Astrocyte (in vitro differentiated cells and primary cell): Measurements from ENCODE around the gene CD207. TPM values are rescaled to one million over a fixed set of nuclear protein-coding genes. Genes with fewer than 3 reads are reported as not detected.

ENCODE experiments used
- DNase-seq: peaks from one replicate; pipeline ENCODE4 v3.0.0-alpha.2; 2010; ENCODE audit warnings: low read depth
- FAIRE-seq: peaks from 2 replicates; lab custom pipeline; 2011; peaks lifted over from hg19 to GRCh38; lab: Jason Lieb, UNC
- H2AFZ ChIP-seq: 2 replicates; pipeline ENCODE4 v1.6.0; 2012; ENCODE audit warnings: low read depth, low read length, inconsistent platforms
- H3K27ac ChIP-seq: 2 replicates; pipeline ENCODE4 v1.5.1; 2011; ENCODE audit warnings: low read depth, low read length, inconsistent platforms
- H3K27me3 ChIP-seq: 2 replicates; pipeline ENCODE4 v1.6.0; 2011; ENCODE audit warnings: low read length, inconsistent platforms; ENCODE audit not compliant: insufficient read depth
- H3K36me3 ChIP-seq: 2 replicates; pipeline ENCODE4 v1.5.1; 2011; ENCODE audit warnings: low read length, inconsistent platforms; ENCODE audit not compliant: insufficient read depth
- H3K4me1 ChIP-seq: 2 replicates; pipeline ENCODE4 v1.5.1; 2011; ENCODE audit warnings: low read length, inconsistent platforms; ENCODE audit not compliant: insufficient read depth
- H3K4me2 ChIP-seq: 2 replicates; pipeline ENCODE4 v1.6.0; 2012; ENCODE audit warnings: low read length, inconsistent platforms
- H3K4me3 ChIP-seq: 2 replicates; pipeline ENCODE4 v1.5.1; 2011; ENCODE audit warnings: low read depth, mild to moderate bottlenecking, low read length, inconsistent platforms; ENCODE audit not compliant: insufficient read depth
- H3K79me2 ChIP-seq: 2 replicates; pipeline ENCODE4 v1.6.0; 2012; ENCODE audit warnings: mild to moderate bottlenecking, low read length, inconsistent platforms; ENCODE audit not compliant: insufficient read depth
- H3K9ac ChIP-seq: 2 replicates; pipeline ENCODE4 v1.6.0; 2012; ENCODE audit warnings: mild to moderate bottlenecking, low read length, inconsistent platforms
- H3K9me3 ChIP-seq: 2 replicates; pipeline ENCODE4 v1.5.1; 2012; ENCODE audit warnings: low read depth, mild to moderate bottlenecking, low read length, inconsistent platforms; ENCODE audit not compliant: insufficient read depth
- H4K20me1 ChIP-seq: 2 replicates; pipeline ENCODE4 v1.6.0; 2012; ENCODE audit warnings: low read length, inconsistent platforms; ENCODE audit not compliant: insufficient read depth
- H3K27ac Mint-ChIP-seq: one replicate; pipeline ENCODE4 v1.8.0; 2021; ENCODE audit warnings: mild to moderate bottlenecking, mixed read lengths; ENCODE audit not compliant: unreplicated experiment
- H3K27me3 Mint-ChIP-seq: one replicate; pipeline ENCODE4 v1.8.0; 2021; ENCODE audit warnings: low read depth, mixed read lengths; ENCODE audit not compliant: unreplicated experiment
- H3K36me3 Mint-ChIP-seq: one replicate; pipeline ENCODE4 v1.8.0; 2021; ENCODE audit warnings: low read depth, mixed read lengths; ENCODE audit not compliant: unreplicated experiment
- H3K4me1 Mint-ChIP-seq: one replicate; pipeline ENCODE4 v1.8.0; 2021; ENCODE audit warnings: low read depth, mixed read lengths; ENCODE audit not compliant: unreplicated experiment
- H3K4me3 Mint-ChIP-seq: one replicate; pipeline ENCODE4 v1.8.0; 2021; ENCODE audit warnings: mild to moderate bottlenecking, moderate library complexity, mixed read lengths; ENCODE audit not compliant: unreplicated experiment
- H3K9me3 Mint-ChIP-seq: one replicate; pipeline ENCODE4 v1.8.0; 2021; ENCODE audit warnings: mild to moderate bottlenecking, mixed read lengths; ENCODE audit not compliant: unreplicated experiment
- CTCF ChIP-seq: IDR thresholded peaks from 2 replicates; pipeline ENCODE4 v1.5.1; 2011; ENCODE audit warnings: low read depth, mild to moderate bottlenecking, inconsistent platforms, low read length, moderate library complexity; ENCODE audit not compliant: insufficient read depth
- EZH2 ChIP-seq: IDR thresholded peaks from 2 replicates; pipeline ENCODE4 v1.6.1; 2012; ENCODE audit warnings: mild to moderate bottlenecking, low read length, inconsistent platforms; ENCODE audit not compliant: insufficient read depth
- total RNA-seq: library from RNA; stranded (reverse); gene quantifications from 2 replicates; pipeline ENCODE4 v1.2.1, GENCODE V29; 2021

The CD207 gene
- total RNA-seq, 1 donor from 2014 or later, result not detected

GRCh38 chr2:70817284-70817954, 18.2 kb downstream of the CD207 start:
- no peaks in the 10 kb centered on the region for H3K36me3 ChIP-seq
- H3K4me3 ChIP-seq, result no peak overlapping the region
- H3K4me1 Mint-ChIP-seq, result no peaks in the 10 kb centered on the region
- H3K79me2 ChIP-seq, result no peaks in the 10 kb centered on the region
- no peaks in the 10 kb centered on the region for H3K9me3 ChIP-seq
- H3K27me3 Mint-ChIP-seq, result peaks cover 45% of the 10 kb centered on the region
- TF ChIP-seq EZH2 (no peak), CTCF (no peak)
- no peak overlapping the region for H3K4me2 ChIP-seq
- H3K27ac Mint-ChIP-seq, result no peak overlapping the region
- H3K4me3 Mint-ChIP-seq, result no peak overlapping the region
- peaks cover 5% of the 10 kb centered on the region for H3K9me3 Mint-ChIP-seq
- no peak overlapping the region for H3K27ac ChIP-seq
- no peaks in the 10 kb centered on the region for H3K4me1 ChIP-seq
- DNase-seq, result no peak
- H4K20me1 ChIP-seq, result no peaks in the 10 kb centered on the region
- peaks cover 31% of the 10 kb centered on the region for H3K27me3 ChIP-seq
- no peak for FAIRE-seq
- H3K9ac ChIP-seq, result no peak overlapping the region
- no peaks in the 10 kb centered on the region for H3K36me3 Mint-ChIP-seq
- no peak overlapping the region for H2AFZ ChIP-seq

GRCh38 chr2:70816726-70817125, 18.9 kb downstream of the CD207 start:
- H3K36me3 Mint-ChIP-seq, result no peaks in the 10 kb centered on the region
- H3K9me3 Mint-ChIP-seq, result peaks cover 7% of the 10 kb centered on the region
- Histone ChIP-seq H3K4me3 (no peak overlapping the region), H3K4me2 (no peak overlapping the region), H3K9ac (no peak overlapping the region), H3K4me1 (no peaks in the 10 kb centered on the region), H3K27ac (no peak overlapping the region), H4K20me1 (no peaks in the 10 kb centered on the region), H3K36me3 (no peaks in the 10 kb centered on the region), H3K9me3 (no peaks in the 10 kb centered on the region), H2AFZ (no peak overlapping the region), H3K79me2 (no peaks in the 10 kb centered on the region), H3K27me3 (peaks cover 31% of the 10 kb centered on the region)
- DNase-seq (no peak), FAIRE-seq (no peak)
- no peak overlapping the region for H3K27ac Mint-ChIP-seq
- no peak for TF ChIP-seq CTCF
- no peak for TF ChIP-seq EZH2
- H3K4me1 Mint-ChIP-seq, result no peaks in the 10 kb centered on the region
- no peak overlapping the region for H3K4me3 Mint-ChIP-seq
- H3K27me3 Mint-ChIP-seq, result peaks cover 48% of the 10 kb centered on the region
